ENCODE results near the gene NECAB3.

DNA sequence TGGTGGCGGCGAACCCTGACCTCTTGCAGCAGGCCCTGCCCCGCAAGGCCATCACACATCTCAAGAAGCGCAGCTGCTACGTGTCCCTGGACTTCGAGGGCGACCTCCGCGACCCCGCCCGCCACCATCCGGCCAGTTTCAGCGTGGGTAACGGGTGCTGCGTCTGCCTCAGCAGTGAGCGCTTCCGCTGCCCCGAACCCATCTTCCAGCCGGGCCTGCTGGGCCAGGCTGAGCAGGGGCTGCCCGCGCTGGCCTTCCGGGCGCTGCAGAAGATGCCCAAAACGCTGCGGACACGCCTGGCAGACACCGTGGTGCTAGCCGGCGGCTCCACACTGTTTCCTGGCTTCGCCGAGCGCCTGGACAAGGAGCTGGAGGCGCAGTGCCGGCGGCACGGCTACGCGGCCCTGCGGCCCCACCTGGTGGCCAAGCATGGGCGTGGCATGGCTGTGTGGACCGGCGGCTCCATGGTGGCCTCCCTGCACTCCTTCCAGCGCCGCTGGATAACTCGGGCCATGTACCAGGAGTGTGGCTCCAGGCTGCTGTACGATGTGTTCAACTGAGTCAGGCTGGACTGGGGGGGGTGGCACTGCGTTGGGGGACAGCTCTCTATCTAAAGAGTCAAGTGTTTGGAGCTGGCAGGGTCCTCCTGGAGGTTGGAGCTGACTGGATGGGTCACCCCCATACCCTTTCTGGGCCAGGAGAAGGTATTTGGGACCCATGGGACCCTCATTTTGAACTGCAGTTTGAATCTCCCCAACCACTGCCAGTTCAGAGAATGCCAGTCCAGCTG is 6.4 kb downstream of the NECAB3 start:
- TF ChIP-seq CTCF (IDR thresholded peaks at IDR 0.05) (peak; percentile 84), EZH2 (IDR thresholded peaks at IDR 0.05; ENCODE audit: borderline replicate concordance, insufficient read depth, low read depth, low read length, poor library complexity, severe bottlenecking) (no peak)

All from B cell (primary cell).